Measurements from ENCODE around the gene ATG5.

- TF ChIP-seq IKZF3 (tag by site-specific recombination; IDR thresholded peaks at IDR 0.05) (peak; percentile 47; the same call in 1 of the 2 replicates), CTCF (tag by site-specific recombination; IDR thresholded peaks at IDR 0.05) (no peak), SP2 (tag by site-specific recombination; IDR thresholded peaks at IDR 0.05) (no peak), ZNF639 (tag by site-specific recombination; IDR thresholded peaks at IDR 0.05) (no peak), REST (tag by site-specific recombination; IDR thresholded peaks at IDR 0.05) (no peak), TCF7L2 (IDR thresholded peaks at IDR 0.05; ENCODE audit: borderline replicate concordance, low read depth, low read length) (peak; percentile 86), ZNF184 (tag by site-specific recombination; IDR thresholded peaks at IDR 0.05) (no peak), ZBTB10 (tag by site-specific recombination; IDR thresholded peaks at IDR 0.05) (no peak), HOXA7 (CRISPR knock-in tag; IDR thresholded peaks at IDR 0.05; ENCODE audit: borderline replicate concordance) (no peak), ZNF24 (tag by site-specific recombination; IDR thresholded peaks at IDR 0.05) (no peak)
Observed at GRCh38 chr6:106308985-106309384, 16.6 kb downstream of the ATG5 start.

Measured in HEK293 (cell line).